Lower lobe of right lung (tissue), 2 donors: ENCODE data around the gene SLC25A5. TPM values are rescaled to one million over a fixed set of nuclear protein-coding genes. Genes with fewer than 3 reads are reported as not detected.

ENCODE experiments used
- ATAC-seq, 2 donors: fragments of 200-7000 bp; cut with Tn5 transposase; one replicate each; pipeline ENCODE4 v1.9.1; 2020 to 2022; ENCODE audit warnings: mild to moderate bottlenecking in 2 of 2, moderate library complexity in 2 of 2
- DNase-seq: peaks from one replicate; pipeline ENCODE4 v3.0.0-alpha.2; 2020
- H3K27ac ChIP-seq: fragments of 200-600 bp; one replicate; pipeline ENCODE4 v1.8.0; 2022
- H3K27me3 ChIP-seq: fragments of 200-600 bp; one replicate; pipeline ENCODE4 v1.8.0; 2022; ENCODE audit warnings: low read depth
- H3K36me3 ChIP-seq: fragments of 200-600 bp; one replicate; pipeline ENCODE4 v1.8.0; 2022; ENCODE audit warnings: mild to moderate bottlenecking
- H3K4me1 ChIP-seq: fragments of 200-600 bp; one replicate; pipeline ENCODE4 v1.8.0; 2022
- H3K4me3 ChIP-seq: fragments of 200-600 bp; one replicate; pipeline ENCODE4 v1.8.0; 2022; ENCODE audit warnings: mild to moderate bottlenecking
- H3K9me3 ChIP-seq: fragments of 200-600 bp; one replicate; pipeline ENCODE4 v1.8.0; 2022
- intact Hi-C: fragments of 100-400 bp; cut with DNase I; formaldehyde crosslinking; loops from one replicate; pipeline ENCODE4 v1.11.0; 2022
- total RNA-seq: library from RNA; stranded (reverse); fragmentation: NEBNext Ultra II Directional; extraction: Animal tissue kit (Norgen Biotek cat#: 25700); gene quantifications from one replicate; pipeline ENCODE4 v1.2.1, GENCODE V29; 2021
- TF ChIP-seq, protein P1 (sequence below): fragments of 200-600 bp; IDR thresholded peaks from one replicate; pipeline ENCODE4 v1.8.0; 2022; ENCODE audit warnings: antibody characterized with exemption, mild to moderate bottlenecking
- donor health status: DM: no; HTN: yes; CAD: no; lungs with severe emphysema.

The SLC25A5 gene
- total RNA-seq, 1 donor from 2014 or later = 334 TPM

DNA sequence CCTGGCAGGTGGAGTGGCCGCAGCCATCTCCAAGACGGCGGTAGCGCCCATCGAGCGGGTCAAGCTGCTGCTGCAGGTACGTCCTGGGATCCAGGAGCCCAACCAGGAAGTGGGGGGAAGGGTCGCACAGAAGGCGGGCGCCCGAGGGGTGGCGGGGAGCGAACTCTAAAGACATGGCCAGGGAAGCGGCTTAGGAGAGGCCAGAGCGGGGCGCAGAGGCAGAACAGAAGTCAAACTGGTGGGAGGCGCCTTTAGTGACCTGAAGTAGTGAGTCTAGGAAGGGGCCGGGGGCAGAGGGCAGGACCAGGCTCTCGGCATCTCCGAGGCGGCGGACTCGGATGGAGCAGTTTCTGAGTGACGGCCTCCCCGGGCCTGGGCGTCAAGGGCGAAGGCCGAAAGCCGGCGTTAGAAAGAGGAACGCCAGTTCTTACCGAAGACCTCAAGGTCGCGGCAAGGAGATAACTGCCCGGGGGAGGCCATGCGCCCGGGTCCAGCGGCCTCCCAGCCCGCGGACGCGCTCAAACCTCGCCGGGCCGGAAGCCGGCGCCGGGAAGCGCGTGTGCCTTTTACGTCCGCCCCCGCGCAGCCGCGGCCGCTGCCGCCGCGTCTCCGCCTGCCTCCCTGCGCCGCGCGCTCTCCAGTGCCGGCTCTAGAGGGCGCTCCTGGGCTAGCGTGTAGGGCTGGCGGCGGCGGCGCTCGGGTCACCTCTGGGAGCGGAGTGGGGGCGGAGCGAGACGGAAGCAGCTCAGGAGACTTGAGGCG, 488 bp downstream of the SLC25A5 start:
- Histone ChIP-seq H3K4me3 (peak overlapping the region; percentile 81), H3K36me3 (peaks cover 19% of the 10 kb centered on the region), H3K9me3 (no peaks in the 10 kb centered on the region), H3K27me3 (no peaks in the 10 kb centered on the region), H3K4me1 (peaks cover 9% of the 10 kb centered on the region), H3K27ac (peak overlapping the region; percentile 96)
- DNase-seq (peak; percentile 94), ATAC-seq (peak; percentile 91 to 96)
- TF ChIP-seq, protein P1, sequence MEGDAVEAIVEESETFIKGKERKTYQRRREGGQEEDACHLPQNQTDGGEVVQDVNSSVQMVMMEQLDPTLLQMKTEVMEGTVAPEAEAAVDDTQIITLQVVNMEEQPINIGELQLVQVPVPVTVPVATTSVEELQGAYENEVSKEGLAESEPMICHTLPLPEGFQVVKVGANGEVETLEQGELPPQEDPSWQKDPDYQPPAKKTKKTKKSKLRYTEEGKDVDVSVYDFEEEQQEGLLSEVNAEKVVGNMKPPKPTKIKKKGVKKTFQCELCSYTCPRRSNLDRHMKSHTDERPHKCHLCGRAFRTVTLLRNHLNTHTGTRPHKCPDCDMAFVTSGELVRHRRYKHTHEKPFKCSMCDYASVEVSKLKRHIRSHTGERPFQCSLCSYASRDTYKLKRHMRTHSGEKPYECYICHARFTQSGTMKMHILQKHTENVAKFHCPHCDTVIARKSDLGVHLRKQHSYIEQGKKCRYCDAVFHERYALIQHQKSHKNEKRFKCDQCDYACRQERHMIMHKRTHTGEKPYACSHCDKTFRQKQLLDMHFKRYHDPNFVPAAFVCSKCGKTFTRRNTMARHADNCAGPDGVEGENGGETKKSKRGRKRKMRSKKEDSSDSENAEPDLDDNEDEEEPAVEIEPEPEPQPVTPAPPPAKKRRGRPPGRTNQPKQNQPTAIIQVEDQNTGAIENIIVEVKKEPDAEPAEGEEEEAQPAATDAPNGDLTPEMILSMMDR = peak; percentile 77
- intact Hi-C loops = no loop called here

DNA sequence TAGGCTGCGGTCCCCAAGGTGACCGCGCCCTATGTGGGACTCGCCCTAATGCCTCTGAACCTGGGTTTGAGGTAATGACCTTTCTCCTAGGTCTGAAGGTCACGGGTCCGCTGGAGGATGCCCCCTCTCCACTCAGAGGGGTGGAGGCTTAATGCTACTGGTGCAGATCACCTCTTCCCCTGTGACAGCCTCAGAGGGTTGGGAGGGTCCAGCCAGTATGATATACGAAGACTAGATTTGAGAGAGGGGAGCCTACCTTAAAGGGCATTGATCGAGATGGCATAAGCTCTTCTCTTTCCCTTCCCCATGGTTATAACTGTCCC, 1.0 kb downstream of the SLC25A5 start:
- H3K27me3 ChIP-seq = no peaks in the 10 kb centered on the region
- peak overlapping the region; percentile 96 for H3K27ac ChIP-seq
- peaks cover 9% of the 10 kb centered on the region for H3K4me1 ChIP-seq
- ATAC-seq = no peak
- DNase-seq = no peak
- no peaks in the 10 kb centered on the region for H3K9me3 ChIP-seq
- H3K36me3 ChIP-seq = peaks cover 19% of the 10 kb centered on the region
- peak overlapping the region; percentile 81 for H3K4me3 ChIP-seq
- intact Hi-C loops = no loop called here
- TF ChIP-seq, protein P1 = no peak

DNA sequence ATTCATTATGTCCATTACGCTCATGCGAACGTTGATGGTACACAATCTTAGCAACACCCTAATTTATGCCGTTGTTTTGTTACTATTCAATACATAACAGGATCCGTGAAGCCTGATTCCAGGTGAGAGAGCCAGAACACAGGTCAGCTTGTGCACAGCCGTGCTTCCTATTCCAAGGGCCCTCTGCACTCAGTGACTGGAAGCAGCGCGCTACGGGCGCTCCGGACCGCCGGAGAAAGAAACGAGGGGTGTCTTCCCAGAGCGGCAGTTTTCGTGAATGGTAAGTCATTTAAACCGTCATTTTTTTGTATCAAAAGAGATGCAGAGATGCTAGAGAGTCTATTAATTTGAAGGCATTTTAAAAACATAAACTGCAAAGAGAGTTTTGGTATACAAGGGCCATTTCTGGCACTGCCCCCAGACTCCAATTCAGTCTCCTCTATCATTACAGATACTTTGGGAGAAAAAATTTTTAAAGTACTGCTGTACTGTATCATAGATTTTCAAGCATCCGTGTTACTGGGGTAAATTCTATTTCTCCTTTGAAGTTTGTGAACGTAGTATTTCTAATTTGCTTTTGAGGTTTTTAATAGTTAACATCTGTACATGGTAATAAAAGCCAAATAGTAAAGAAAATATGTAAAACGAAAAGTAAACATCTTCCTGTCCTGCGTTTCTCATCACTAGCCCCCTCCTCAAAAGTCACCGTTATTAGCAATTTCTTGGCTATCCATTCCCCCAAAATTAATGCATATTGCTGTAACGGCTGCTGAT, 6.6 kb downstream of the SLC25A5 start:
- H3K27me3 ChIP-seq = no peaks in the 10 kb centered on the region
- DNase-seq (no peak), ATAC-seq (no peak)
- no peak overlapping the region for H3K4me3 ChIP-seq
- TF ChIP-seq, protein P1 = no peak
- peaks cover 19% of the 10 kb centered on the region for H3K36me3 ChIP-seq
- H3K4me1 ChIP-seq = peaks cover 3% of the 10 kb centered on the region
- intact Hi-C loops = no loop called here
- H3K27ac ChIP-seq = no peak overlapping the region
- H3K9me3 ChIP-seq = no peaks in the 10 kb centered on the region

DNA sequence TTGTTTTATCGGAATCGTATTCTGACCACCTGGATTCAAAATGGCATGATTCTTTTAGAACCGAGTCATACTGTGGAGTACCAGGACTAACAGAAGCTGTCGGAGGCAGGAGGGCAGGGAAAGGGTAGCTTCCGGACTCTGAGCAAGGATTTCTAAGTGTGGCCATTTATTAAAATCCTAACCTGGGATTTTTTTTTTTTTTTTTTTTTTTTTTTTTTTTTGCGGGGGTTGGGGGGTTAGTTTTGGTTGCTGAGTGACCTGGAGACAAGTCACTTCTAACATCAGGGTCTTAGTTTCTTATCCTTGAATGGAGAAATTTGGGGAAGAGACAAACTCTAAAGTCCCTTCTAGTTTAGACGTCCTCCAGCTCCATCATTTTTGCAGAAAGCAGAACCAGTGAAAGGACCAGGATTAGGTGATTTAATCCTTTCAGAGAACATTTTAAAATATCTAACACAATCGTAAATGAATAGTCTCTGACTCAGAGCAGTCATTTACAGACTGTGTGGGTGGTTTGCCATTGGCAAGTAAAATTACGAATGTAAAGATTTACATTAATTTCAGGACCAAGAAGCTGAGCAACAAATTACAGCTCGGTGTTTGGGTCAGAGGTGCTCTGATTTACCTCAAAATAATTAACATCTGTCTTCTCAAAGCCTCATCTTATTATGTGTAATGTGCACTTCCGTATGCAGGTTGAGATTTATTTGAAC, 7.3 kb downstream of the SLC25A5 start:
- ATAC-seq (no peak), DNase-seq (no peak)
- intact Hi-C loops = no loop called here

DNA sequence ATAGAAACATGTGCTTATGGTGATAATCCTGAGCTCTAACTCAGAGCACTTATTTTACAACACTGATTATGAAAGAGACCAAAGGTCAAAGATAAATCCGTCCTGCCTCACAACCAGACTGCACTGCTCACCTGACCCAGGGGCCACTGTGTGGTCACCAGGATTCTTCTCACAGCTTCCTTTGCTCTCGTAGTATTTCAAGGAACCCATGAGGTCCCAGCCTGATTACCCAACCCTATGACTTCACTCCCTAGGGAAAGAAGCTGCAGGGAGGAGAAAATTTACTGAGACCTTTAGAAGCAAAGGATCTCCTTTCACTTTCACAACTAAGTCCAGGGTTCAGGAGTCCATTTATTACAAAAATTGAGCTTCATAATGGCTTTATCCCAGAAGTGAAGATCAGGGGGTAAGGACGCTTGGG, 9.6 kb downstream of the SLC25A5 start:
- Histone ChIP-seq H3K4me1 (no peaks in the 10 kb centered on the region), H3K4me3 (no peak overlapping the region), H3K9me3 (no peaks in the 10 kb centered on the region), H3K27me3 (no peaks in the 10 kb centered on the region), H3K36me3 (no peaks in the 10 kb centered on the region), H3K27ac (no peak overlapping the region)
- TF ChIP-seq, protein P1 = no peak
- intact Hi-C loops = no loop called here
- ATAC-seq (no peak), DNase-seq (no peak)

More for the DNA sequence above, 7.3 kb downstream of the SLC25A5 start:
- Histone ChIP-seq H3K36me3 (peaks cover 12% of the 10 kb centered on the region), H3K4me3 (no peak overlapping the region), H3K9me3 (no peaks in the 10 kb centered on the region), H3K27ac (no peak overlapping the region), H3K4me1 (no peaks in the 10 kb centered on the region), H3K27me3 (no peaks in the 10 kb centered on the region)
- TF ChIP-seq, protein P1 = no peak
